Fibroblast of pulmonary artery (primary cell): Measurements from ENCODE around the gene PRR5L.
A peak's percentile ranks its signal among the peaks of the same experiment; 100 is the strongest.

ENCODE experiments used
- DNase-seq: peaks from one replicate; pipeline ENCODE4 v3.0.0-alpha.2; 2010; ENCODE audit warnings: low read depth
- H3K4me3 ChIP-seq: replicated peaks from 2 replicates; pipeline ENCODE4 v1.5.1; 2011; ENCODE audit warnings: low read depth, mild to moderate bottlenecking, control low read depth, low read length, moderate library complexity
- TF ChIP-seq, protein P1 (sequence below): IDR thresholded peaks from 2 replicates; pipeline ENCODE4 v1.5.1; 2011; ENCODE audit warnings: mild to moderate bottlenecking, control low read depth, low read length, inconsistent platforms; ENCODE audit errors: missing control alignments

Gene PRR5L

DNA sequence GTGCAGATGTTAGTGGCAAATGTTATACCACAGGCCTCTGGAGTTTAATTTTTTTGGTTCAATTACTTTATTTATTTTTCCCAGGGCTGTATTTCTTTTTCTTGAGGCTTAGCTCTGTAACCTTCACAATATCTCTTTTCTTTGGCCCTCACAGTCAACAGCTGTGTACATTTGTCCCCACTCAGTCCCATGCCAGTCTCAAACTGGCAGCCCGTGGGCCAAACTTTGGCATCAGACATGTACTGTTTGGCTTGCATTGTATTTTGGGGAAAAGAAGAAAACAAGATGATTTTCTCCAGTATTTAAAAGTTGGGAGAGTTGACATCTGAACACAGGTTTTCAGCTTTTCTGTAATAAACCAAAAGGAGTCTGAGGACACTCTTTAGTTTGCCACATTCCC, 87.1 kb downstream of the PRR5L start:
- TF ChIP-seq, protein P1, sequence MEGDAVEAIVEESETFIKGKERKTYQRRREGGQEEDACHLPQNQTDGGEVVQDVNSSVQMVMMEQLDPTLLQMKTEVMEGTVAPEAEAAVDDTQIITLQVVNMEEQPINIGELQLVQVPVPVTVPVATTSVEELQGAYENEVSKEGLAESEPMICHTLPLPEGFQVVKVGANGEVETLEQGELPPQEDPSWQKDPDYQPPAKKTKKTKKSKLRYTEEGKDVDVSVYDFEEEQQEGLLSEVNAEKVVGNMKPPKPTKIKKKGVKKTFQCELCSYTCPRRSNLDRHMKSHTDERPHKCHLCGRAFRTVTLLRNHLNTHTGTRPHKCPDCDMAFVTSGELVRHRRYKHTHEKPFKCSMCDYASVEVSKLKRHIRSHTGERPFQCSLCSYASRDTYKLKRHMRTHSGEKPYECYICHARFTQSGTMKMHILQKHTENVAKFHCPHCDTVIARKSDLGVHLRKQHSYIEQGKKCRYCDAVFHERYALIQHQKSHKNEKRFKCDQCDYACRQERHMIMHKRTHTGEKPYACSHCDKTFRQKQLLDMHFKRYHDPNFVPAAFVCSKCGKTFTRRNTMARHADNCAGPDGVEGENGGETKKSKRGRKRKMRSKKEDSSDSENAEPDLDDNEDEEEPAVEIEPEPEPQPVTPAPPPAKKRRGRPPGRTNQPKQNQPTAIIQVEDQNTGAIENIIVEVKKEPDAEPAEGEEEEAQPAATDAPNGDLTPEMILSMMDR = no peak
- DNase-seq = no peak

GRCh38 chr11:36385121-36385970, 89.3 kb downstream of the PRR5L start:
- H3K4me3 ChIP-seq = no peak overlapping the region
- TF ChIP-seq, protein P1 = no peak
- peak; percentile 50 for DNase-seq

More for the DNA sequence above, 87.1 kb downstream of the PRR5L start:
- H3K4me3 ChIP-seq = no peak overlapping the region

- TF ChIP-seq, protein P1 = no peak
- H3K4me3 ChIP-seq = no peak overlapping the region
- no peak for DNase-seq
Observed at GRCh38 chr11:36386411-36386810, 90.3 kb downstream of the PRR5L start.

DNA sequence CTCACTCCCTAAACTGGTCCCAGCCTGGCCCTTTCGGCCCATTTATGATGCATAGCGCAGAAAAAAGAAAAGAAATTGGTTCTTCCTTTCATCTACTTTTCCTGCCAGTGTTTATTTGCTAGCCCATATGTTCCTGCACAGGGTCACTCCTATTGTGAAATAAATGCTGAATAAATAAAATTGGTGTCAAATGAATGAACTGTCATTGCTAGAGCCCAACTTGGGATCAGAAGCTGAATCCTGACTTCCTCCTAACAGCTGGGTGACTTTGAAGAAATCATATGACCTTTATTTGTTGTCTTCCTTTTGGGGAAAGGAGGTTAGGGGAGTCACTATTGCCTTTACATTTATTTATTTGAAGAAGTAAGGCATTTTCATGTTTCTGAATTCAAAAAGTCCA, 92.0 kb downstream of the PRR5L start:
- H3K4me3 ChIP-seq = no peak overlapping the region
- DNase-seq = no peak
- TF ChIP-seq, protein P1 = no peak

DNA sequence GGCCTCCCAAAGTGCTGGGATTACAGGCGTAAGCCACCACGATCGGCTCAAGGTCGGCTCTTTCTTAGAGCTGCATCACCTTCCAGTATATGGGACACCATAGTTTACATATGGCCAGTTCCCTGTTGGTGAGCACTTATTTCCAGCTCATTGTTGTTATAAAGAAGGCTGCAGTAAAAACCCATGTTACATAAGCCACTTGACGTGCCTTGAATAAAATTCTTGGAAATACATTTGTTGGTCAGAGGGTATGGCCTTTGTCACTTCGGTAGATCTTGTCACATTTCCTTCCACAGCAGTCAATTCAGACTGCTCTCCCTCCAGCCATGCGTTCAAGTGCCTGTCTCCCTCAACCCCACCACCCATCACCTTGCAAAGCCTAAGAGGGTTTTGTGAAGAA, 92.9 kb downstream of the PRR5L start:
- DNase-seq = no peak
- H3K4me3 ChIP-seq = no peak overlapping the region
- TF ChIP-seq, protein P1 = no peak

DNA sequence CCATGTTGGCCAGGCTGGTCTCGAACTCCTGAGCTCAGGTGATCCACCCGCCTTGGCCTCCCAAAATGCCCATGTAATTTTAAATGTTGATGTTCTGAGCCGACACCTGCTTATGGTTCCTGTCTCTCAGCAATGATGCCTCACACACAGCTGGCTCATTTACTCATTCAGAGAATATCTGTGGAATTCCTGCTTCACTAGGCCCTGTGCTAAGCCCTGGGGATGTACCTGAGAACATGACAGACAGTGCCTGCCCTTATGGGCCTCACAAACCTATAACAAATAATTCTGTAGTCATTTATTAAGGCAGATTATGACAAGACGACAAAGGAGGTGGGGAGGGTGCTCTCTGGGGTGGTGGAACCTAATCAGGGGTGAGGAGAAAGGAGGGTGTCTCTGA, 93.7 kb downstream of the PRR5L start:
- TF ChIP-seq, protein P1 = no peak
- DNase-seq = no peak
- H3K4me3 ChIP-seq = no peak overlapping the region
